A673 (cell line): ENCODE results near the gene DND1. TPM values are rescaled to one million over a fixed set of nuclear protein-coding genes. Genes with fewer than 3 reads are reported as not detected.
"Not testable (repeated sequence)": the region's sequence is repeated elsewhere in the genome, so short reads cannot be mapped to it uniquely, and the experiment has no call there.

ENCODE experiments used
- BruUV-seq: library from RNA; stranded (reverse); fragments of 400-500 nt; replicated peaks from 2 replicates; lab custom pipeline; 2021; lab: Mats Ljungman, UMichigan
- CTCF ChIA-PET: fragments of 300-600 bp; sonication (Branson Sonifier 250); formaldehyde crosslinking; loops from one replicate; lab custom pipeline; 2022; ENCODE audit warnings: antibody characterized with exemption; lab: Charles Lee
- POLR2A ChIA-PET: fragments of 300-600 bp; sonication (Branson Sonifier 250); formaldehyde crosslinking; loops from one replicate; lab custom pipeline; 2022; ENCODE audit warnings: antibody characterized with exemption; ENCODE audit not compliant: low non-redundant PET; lab: Charles Lee
- DNase-seq: peaks from one replicate; pipeline ENCODE4 v3.0.0-alpha.2; 2015; ENCODE audit warnings: low spot score
- H3K27ac ChIP-seq: fragments of 200-600 bp; sonication (generic); 2 replicates; pipeline ENCODE4 v1.5.1; 2016; ENCODE audit warnings: mixed run types, low read depth, mild to moderate bottlenecking, mixed read lengths, antibody characterized with exemption, low read length; ENCODE audit not compliant: poor library complexity, severe bottlenecking
- H3K27me3 ChIP-seq: fragments of 200-600 bp; sonication (generic); replicated peaks from 2 replicates; pipeline ENCODE4 v1.6.1; 2017; ENCODE audit warnings: mixed run types, low read depth, mild to moderate bottlenecking, mixed read lengths, antibody characterized with exemption, low read length; ENCODE audit not compliant: insufficient read depth, poor library complexity
- H3K36me3 ChIP-seq: fragments of 200-600 bp; sonication (generic); 2 replicates; pipeline ENCODE4 v1.6.1; 2016; ENCODE audit warnings: mixed run types, mild to moderate bottlenecking, mixed read lengths, antibody characterized with exemption, low read length; ENCODE audit not compliant: insufficient read depth, poor library complexity, severe bottlenecking
- H3K4me1 ChIP-seq: fragments of 200-600 bp; sonication (generic); 2 replicates; pipeline ENCODE4 v1.6.1; 2017; ENCODE audit warnings: mixed run types, mild to moderate bottlenecking, mixed read lengths, antibody characterized with exemption, low read length; ENCODE audit not compliant: insufficient read depth, poor library complexity, severe bottlenecking
- H3K4me3 ChIP-seq: fragments of 200-600 bp; sonication (generic); 2 replicates; pipeline ENCODE4 v1.5.1; 2016; ENCODE audit warnings: low read depth, mixed run types, mild to moderate bottlenecking, mixed read lengths, low read length; ENCODE audit not compliant: poor library complexity, severe bottlenecking
- H3K9me3 ChIP-seq: fragments of 200-600 bp; sonication (generic); 2 replicates; pipeline ENCODE4 v1.6.1; 2016; ENCODE audit warnings: mixed run types, low read depth, mild to moderate bottlenecking, mixed read lengths, antibody characterized with exemption, low read length; ENCODE audit not compliant: poor library complexity, severe bottlenecking
- CTCF ChIP-seq: fragments of 300-800, 200-600 bp; sonication (generic); conservative IDR thresholded peaks from 2 replicates; pipeline ENCODE4 v1.5.1; 2017; ENCODE audit warnings: low read depth, mild to moderate bottlenecking, antibody characterized with exemption, low read length, moderate library complexity, mixed read lengths
- EZH2 ChIP-seq: fragments of 200-600 bp; sonication (generic); IDR thresholded peaks from 2 replicates; pipeline ENCODE4 v1.6.1; 2017; ENCODE audit warnings: borderline replicate concordance, low read depth, mild to moderate bottlenecking, mixed read lengths, antibody characterized with exemption, low read length; ENCODE audit not compliant: poor library complexity, severe bottlenecking
- intact Hi-C: fragments of 100-400 bp; cut with micrococcal nuclease; formaldehyde crosslinking; loops from one replicate; pipeline ENCODE4 v1.10.0; 2022; ENCODE audit not compliant: unreplicated experiment
- total RNA-seq: library from RNA; stranded (reverse); gene quantifications from 2 replicates; pipeline ENCODE4 v1.2.3, GENCODE V29; 2021

Gene DND1
- total RNA-seq, 1 experiment from 2014 or later = 2.3 TPM

- Histone ChIP-seq H3K27ac (no peak overlapping the region), H3K4me3 (no peak overlapping the region), H3K36me3 (no peaks in the 10 kb centered on the region), H3K9me3 (no peaks in the 10 kb centered on the region), H3K27me3 (no peaks in the 10 kb centered on the region), H3K4me1 (no peaks in the 10 kb centered on the region)
- intact Hi-C loops = loop anchor here (10.0 kb wide), 1 partner anchor 163 kb away; the partner anchor contains the start of gene SRA1
- no TSS peak for BruUV-seq
- no peak for TF ChIP-seq EZH2
- no peak for TF ChIP-seq CTCF
- DNase-seq = no peak
- ChIA-PET POLR2A (no interaction called here), CTCF (no interaction called here)
Measured at GRCh38 chr5:140718266-140718592, 44.9 kb upstream of the DND1 start.

- H3K27me3 ChIP-seq, CTCF ChIA-PET, H3K27ac ChIP-seq, H3K4me3 ChIP-seq, H3K9me3 ChIP-seq, H3K4me1 ChIP-seq, H3K36me3 ChIP-seq, DNase-seq, POLR2A ChIA-PET, BruUV-seq: not testable (repeated sequence)
- intact Hi-C loops = loop anchor here (10.0 kb wide), 1 partner anchor 161 kb away; the partner anchor contains the start of gene SRA1
Measured at GRCh38 chr5:140716238-140716637, 42.9 kb upstream of the DND1 start.

GRCh38 chr5:140713562-140714094, 40.3 kb upstream of the DND1 start:
- ChIA-PET CTCF (no interaction called here), POLR2A (no interaction called here)
- no peak for DNase-seq
- Histone ChIP-seq H3K27ac (no peak overlapping the region), H3K4me3 (no peak overlapping the region), H3K36me3 (no peaks in the 10 kb centered on the region), H3K27me3 (no peaks in the 10 kb centered on the region), H3K9me3 (no peaks in the 10 kb centered on the region), H3K4me1 (no peaks in the 10 kb centered on the region)
- no TSS peak for BruUV-seq
- intact Hi-C loops = loop anchor here (5.0 to 10.0 kb wide), 2 partner anchors 159 to 466 kb away; partner anchors contain the start of gene SRA1
- no peak for TF ChIP-seq EZH2

GRCh38 chr5:140711794-140712193, 38.4 kb upstream of the DND1 start:
- ChIA-PET CTCF (no interaction called here), POLR2A (no interaction called here)
- no peaks in the 10 kb centered on the region for H3K9me3 ChIP-seq
- intact Hi-C loops = loop anchor here (5.0 to 10.0 kb wide), 2 partner anchors 157 to 464 kb away; partner anchors contain the start of gene SRA1
- H3K36me3 ChIP-seq = no peaks in the 10 kb centered on the region
- TF ChIP-seq CTCF (no peak), EZH2 (no peak)
- no peak for DNase-seq
- BruUV-seq = no TSS peak
- no peak overlapping the region for H3K27ac ChIP-seq
- H3K4me1 ChIP-seq = no peaks in the 10 kb centered on the region
- no peaks in the 10 kb centered on the region for H3K27me3 ChIP-seq
- peak overlapping the region; percentile 66 for H3K4me3 ChIP-seq
